GM19372 (cell line): Measurements from ENCODE around the gene PCSK7.
"Not testable (repeated sequence)": the region's sequence is repeated elsewhere in the genome, so short reads cannot be mapped to it uniquely, and the experiment has no call there.

Experiments
- ATAC-seq: cut with Tn5 transposase; IDR thresholded peaks from one replicate; pipeline ENCODE4 v1.9.1; 2021; ENCODE audit warnings: mild to moderate bottlenecking, low read depth, moderate library complexity; ENCODE audit not compliant: unreplicated experiment

Gene PCSK7

DNA sequence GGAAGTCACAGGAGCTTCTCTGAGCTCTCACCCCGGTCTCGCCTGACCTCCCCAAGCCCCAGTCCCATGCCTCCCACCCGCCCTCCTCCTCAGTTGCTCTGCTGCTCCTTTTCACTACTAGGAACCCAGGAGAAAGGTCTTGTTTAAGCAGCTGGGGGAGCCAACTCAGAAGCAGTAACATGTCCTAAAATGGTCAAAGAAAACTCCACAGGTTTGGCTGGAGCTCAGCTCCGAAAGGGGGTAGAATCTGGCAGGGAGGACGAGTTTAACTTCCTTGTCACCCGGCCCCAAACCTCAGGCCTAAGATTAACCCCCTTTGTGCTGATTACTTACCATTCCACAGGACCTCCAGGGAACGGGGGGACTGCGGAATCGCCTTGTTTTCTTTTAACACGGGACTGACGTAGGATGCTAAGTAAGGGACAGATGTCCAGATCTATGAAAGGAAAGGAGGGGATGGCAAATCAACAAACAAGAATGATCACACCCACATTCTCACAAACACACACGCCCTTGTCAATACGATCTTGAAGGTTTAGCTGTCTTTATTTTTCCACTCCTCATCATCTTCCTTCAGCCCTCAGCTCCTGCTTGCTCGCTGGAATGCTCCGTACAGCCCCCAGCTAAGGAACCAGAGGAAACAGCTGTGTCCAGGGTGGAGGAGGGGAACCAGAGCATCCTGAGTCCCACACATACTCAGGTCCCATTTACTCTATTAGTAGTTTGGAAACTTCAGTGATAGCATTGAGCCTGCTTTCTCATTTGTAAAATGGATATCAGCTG lies 13.5 kb downstream of the PCSK7 start:
- no peak for ATAC-seq

DNA sequence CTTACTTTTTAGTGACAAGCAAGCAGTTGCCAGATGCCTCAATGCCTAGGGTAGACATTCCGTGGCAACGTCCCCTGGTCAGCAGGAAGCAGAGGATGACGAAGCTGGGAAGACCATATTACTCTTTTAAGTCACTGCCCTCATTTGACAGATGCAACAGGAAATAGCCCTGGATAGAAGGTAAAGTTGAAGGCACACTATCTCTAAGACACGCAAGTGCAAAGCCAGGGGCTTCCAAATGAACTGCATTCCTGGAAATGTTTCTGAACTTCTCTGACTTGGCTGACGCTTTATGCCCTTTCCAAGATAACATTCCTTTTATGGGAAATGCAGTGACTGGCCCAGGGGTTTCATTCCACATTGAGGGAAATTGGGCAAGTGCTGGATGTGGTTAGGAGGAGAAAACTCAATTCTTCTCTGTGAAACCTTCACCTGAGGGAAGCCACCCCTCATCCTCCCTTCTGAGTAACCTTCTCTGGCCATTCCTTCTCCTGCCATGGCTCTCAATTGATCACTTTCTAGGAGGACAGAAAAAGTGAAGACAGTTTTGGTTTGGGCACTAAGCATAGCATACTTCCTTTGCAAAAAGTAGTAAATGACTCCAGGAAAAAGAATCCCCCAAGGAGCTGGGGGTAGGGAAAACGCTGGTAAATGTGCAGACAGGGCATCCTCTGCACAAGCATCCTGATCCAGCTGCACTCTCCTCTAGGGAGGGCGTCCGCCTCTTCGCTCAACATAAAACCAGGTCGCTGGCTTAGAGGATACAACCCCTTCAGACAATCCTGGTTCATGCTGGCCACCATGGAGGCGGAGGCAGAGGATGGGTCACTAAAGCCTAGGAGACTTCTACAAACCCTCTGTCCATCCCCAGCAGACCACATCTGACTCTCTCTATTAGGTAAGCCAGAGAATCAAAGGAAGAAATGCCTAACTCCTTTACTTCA lies 14.5 kb downstream of the PCSK7 start:
- ATAC-seq, result no peak

- ATAC-seq, result no peak
Observed at GRCh38 chr11:117214404-117215110, 17.3 kb downstream of the PCSK7 start.

DNA sequence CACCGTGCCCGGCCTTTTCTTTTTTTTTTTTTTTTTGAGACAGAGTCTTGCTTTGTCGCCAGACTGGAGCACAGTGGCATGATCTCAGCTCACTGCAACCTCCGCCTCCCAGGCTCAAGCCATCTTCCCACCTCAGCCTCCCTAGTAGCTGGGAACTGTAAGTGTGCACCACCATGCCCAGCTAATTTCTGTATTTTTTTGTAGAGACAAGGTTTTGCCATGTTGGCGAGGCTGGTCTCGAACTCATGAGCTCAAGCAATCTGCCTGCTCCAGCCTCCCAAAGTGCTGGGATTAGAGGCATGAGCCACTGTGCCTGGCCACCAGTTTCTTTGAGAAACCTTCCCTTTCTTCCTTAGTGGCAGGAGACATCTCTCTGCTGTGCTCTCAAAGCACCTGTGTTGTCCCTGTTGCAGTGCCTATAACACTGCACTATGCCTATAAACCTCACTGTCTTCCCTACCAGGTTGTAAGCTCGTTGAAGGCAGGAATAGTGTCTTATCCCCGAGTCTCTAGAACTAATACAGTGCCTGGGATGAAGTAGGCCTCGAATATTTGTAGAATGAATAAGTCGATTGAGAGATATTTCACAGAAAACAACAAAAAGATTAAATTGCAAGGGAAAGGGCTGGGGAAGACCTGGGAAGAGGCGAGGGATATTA lies 19.0 kb downstream of the PCSK7 start:
- no peak for ATAC-seq

DNA sequence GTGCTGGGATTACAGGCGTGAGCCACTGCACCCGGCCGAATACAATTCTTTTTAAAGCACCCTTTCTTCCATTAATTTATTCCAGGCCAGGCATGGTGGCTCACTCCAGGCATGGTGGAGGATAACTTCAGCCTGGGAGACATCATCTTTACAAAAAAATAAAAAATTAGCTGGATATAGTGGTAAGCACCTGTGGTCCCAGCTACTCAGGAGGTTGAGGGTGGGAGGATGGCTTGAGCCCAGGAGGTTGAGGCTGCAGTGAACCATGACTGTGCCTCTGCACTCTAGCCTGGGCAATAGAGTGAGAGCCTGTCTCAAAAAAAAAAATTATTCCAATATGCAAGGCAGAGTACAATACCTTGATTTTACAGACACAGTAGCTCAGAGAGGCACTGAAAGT lies 21.3 kb downstream of the PCSK7 start:
- ATAC-seq, result no peak

GRCh38 chr11:117209351-117210125 lies 22.3 kb downstream of the PCSK7 start:
- ATAC-seq, result not testable (repeated sequence)

GRCh38 chr11:117208710-117209109 lies 23.2 kb downstream of the PCSK7 start:
- ATAC-seq, result not testable (repeated sequence)

- ATAC-seq, result not testable (repeated sequence)
Observed at GRCh38 chr11:117207481-117207880, 24.4 kb downstream of the PCSK7 start.

GRCh38 chr11:117206859-117207258 lies 25.0 kb downstream of the PCSK7 start:
- not testable (repeated sequence) for ATAC-seq

DNA sequence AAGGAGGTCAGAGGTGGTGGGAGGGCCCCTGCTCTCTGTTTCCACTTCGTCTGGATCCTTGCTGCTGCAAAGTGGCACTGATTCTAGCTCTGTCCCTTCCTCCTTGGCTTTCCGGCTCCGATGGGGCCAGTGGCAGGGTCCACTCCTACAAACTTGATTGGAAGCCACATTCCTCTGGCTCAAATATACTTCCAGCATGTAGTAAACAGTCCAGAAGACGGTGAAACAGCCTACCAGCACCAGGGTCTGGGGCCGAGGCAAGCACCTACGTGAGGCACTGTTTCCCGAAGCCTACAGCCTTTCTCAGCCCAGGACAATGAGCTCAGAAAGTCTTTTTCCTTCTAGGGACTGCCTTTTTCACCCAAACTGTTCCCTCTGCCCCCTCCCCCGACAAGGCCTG lies 25.8 kb downstream of the PCSK7 start:
- ATAC-seq, result not testable (repeated sequence)

- no peak for ATAC-seq
Observed at GRCh38 chr11:117205211-117205818, 26.6 kb downstream of the PCSK7 start.

GRCh38 chr11:117204283-117205080 lies 27.4 kb downstream of the PCSK7 start:
- ATAC-seq, result no peak

- no peak for ATAC-seq
Observed at GRCh38 chr11:117203069-117203407, 28.8 kb downstream of the PCSK7 start.

- ATAC-seq, result no peak
Observed at GRCh38 chr11:117202386-117203068, 29.3 kb downstream of the PCSK7 start.

DNA sequence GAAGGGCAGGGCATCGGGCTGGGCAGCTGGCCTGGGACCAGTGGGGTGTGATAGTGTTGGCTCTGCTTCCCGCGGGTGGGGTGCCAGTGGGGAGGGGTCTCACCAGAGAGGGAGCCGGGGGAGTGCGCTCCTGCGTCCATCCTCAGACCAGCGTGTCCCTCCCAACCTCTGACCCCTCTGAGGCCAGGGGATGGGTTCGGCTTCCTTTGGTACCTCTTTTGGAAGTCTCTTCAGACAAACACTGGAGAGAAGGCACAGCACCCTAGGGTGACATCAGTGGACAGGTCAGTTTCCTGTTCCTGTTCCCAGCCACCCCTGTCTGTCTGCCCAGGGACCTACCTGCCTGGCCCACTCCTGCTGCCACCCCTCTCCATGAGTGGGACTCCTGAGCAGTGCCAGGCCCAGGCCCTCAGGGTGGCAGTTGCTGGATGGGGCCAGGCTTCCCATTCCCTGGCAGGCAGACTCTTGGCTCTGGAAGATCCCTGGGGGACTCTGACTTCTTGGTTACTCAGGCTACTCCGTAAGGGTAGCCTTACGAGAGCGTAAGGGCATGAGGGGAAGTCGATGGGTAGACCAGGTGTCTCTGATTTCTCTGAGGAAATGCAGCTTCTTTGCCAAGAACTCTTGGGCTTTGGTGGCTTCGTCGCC lies 30.1 kb downstream of the PCSK7 start:
- ATAC-seq, result no peak

DNA sequence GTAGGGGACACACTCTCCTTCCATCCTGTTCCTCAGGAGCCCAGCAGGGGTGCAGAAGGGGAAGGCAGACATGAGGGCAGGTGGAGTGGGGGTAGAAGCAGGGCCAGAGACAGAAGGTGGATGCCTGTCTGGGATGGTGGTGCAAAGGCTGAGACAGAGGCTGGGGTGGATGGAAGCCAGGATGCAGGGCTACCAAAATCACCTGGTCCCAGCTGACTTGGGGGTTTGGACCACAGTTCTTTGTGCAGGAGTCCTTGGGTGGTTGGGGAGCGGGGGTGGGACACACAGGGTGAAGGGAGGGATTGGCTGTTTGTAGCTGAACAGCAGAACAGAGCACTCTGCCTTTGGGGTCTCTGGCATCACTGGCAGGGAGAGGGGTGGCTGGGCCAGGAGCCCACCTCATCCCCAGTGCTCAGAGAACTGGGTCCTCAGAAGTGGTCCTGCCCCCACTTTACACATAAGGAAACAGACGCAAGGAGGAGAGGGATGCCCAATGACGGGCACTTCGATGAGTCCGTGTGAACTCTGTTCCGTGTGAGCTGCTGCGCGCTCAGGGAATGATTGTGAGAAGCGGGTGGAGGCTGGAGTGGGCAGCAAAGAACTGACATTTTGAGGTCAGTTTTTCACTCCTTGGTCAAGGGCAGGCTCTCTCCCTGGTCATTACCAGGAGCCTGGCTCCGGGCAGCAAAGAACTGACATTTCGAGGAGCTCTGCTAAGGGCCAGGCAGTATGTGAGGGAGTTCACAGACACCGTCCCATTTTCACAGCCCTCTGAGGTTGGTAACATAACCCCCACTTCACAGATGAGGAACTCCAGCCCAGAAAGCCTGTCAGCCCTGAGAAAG lies 30.8 kb downstream of the PCSK7 start:
- no peak for ATAC-seq
